Colonic mucosa (tissue), 4 donors: Measurements from ENCODE around the gene VWA1. TPM values are rescaled to one million over a fixed set of nuclear protein-coding genes. Genes with fewer than 3 reads are reported as not detected.

Experiments used
- DNase-seq: peaks from one replicate; pipeline ENCODE4 v3.0.0-alpha.2; 2020
- H3K27ac ChIP-seq: fragments of 200-600 bp; one replicate; pipeline ENCODE4 v1.8.0; 2021
- H3K27me3 ChIP-seq: fragments of 200-600 bp; one replicate; pipeline ENCODE4 v1.8.0; 2021
- H3K36me3 ChIP-seq: fragments of 200-600 bp; one replicate; pipeline ENCODE4 v1.8.0; 2021
- H3K4me1 ChIP-seq: fragments of 200-600 bp; one replicate; pipeline ENCODE4 v1.8.0; 2021; ENCODE audit warnings: mild to moderate bottlenecking
- H3K4me3 ChIP-seq: fragments of 200-600 bp; one replicate; pipeline ENCODE4 v1.8.0; 2021
- H3K9ac ChIP-seq, 2 donors: one replicate each; pipeline ENCODE4 v1.7.0; 2013; ENCODE audit warnings: control low read depth in 2 of 2, low read depth in 2 of 2, low read length in 2 of 2
- H3K9me3 ChIP-seq: fragments of 200-600 bp; one replicate; pipeline ENCODE4 v1.8.0; 2021
- intact Hi-C: fragments of 100-400 bp; cut with DNase I; formaldehyde crosslinking; loops from one replicate; pipeline ENCODE4 v1.14.1; 2022
- total RNA-seq, 2 donors: library from RNA; stranded (reverse); fragmentation: NEBNext Ultra II Directional in 1 of 2; extraction: Animal tissue kit (Norgen Biotek cat#: 25700) in 1 of 2; gene quantifications; one replicate each; pipeline ENCODE4 v1.2.1, GENCODE V29; 2021
- TF ChIP-seq, protein P1 (sequence below): fragments of 200-600 bp; IDR thresholded peaks from one replicate; pipeline ENCODE4 v1.8.0; 2022; ENCODE audit warnings: antibody characterized with exemption, mild to moderate bottlenecking
- donor health status: healthy.
- donor health status: DM: no; HTN: no; CAD: no.
- donor health status: DM: no; HTN: no; CAD: no.

The VWA1 gene
- total RNA-seq, 2 donors from 2014 or later, result 43.5 to 74.0 TPM

DNA sequence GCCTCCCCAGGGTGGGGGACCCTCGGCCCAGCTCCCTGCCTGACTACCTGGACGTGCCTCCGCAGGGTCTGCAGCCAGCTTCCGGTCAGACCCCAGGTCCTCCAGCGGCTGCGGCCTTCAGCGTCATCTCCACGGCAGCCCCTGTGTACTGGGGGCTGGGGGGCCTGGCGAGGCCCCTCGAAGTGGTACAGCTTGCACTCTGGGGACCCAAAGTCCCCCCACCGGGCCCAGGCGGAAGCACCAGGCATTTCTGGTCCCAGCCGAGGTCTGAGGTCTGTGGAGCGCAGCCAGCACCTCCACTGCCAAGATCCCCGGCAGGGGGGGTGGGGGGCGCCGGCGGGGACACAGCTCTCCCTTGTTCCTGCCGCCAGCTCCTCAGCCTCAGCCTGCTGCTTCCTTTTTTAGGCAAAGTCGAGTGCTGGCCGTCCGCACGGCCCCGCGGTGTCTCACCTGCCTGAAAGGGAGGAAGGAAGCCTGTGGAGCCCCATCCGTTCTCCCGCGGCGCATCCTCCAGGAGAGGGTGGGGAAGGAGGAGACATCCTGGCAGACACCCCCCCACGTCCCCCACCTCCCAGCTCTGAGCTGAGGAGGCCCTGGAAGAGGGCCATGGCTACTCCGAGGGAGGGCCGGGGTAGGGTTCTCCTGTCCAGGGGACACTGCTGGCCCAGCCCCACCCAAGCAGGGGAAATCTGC lies 1.2 kb upstream of the VWA1 start:
- Histone ChIP-seq H3K9ac (peak overlapping the region; percentile 64 to 84), H3K4me3 (no peak overlapping the region), H3K27ac (peak overlapping the region; percentile 96), H3K9me3 (no peaks in the 10 kb centered on the region), H3K27me3 (peaks cover 4% of the 10 kb centered on the region), H3K4me1 (peaks cover 40% of the 10 kb centered on the region), H3K36me3 (no peaks in the 10 kb centered on the region)
- peak; percentile 40 for DNase-seq
- TF ChIP-seq, protein P1, sequence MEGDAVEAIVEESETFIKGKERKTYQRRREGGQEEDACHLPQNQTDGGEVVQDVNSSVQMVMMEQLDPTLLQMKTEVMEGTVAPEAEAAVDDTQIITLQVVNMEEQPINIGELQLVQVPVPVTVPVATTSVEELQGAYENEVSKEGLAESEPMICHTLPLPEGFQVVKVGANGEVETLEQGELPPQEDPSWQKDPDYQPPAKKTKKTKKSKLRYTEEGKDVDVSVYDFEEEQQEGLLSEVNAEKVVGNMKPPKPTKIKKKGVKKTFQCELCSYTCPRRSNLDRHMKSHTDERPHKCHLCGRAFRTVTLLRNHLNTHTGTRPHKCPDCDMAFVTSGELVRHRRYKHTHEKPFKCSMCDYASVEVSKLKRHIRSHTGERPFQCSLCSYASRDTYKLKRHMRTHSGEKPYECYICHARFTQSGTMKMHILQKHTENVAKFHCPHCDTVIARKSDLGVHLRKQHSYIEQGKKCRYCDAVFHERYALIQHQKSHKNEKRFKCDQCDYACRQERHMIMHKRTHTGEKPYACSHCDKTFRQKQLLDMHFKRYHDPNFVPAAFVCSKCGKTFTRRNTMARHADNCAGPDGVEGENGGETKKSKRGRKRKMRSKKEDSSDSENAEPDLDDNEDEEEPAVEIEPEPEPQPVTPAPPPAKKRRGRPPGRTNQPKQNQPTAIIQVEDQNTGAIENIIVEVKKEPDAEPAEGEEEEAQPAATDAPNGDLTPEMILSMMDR, result no peak
- intact Hi-C loops, result no loop called here

DNA sequence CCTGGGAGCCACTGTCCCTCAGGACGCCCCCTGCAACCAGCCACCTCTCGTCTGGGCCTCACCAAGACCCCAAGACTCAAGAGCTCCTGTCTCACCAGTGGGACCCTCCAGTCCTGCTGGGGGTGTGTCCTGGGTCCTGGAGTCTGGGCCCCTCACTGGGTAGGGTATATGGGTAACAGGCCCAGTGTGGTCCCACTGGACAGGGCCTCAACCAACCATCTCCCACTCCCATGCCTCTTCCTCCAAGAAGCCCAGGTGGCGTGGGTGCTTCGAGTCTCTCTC lies 725 bp upstream of the VWA1 start:
- H3K27ac ChIP-seq, result peak overlapping the region; percentile 96
- TF ChIP-seq, protein P1, result no peak
- H3K9me3 ChIP-seq, result no peaks in the 10 kb centered on the region
- intact Hi-C loops, result no loop called here
- no peaks in the 10 kb centered on the region for H3K36me3 ChIP-seq
- peaks cover 40% of the 10 kb centered on the region for H3K4me1 ChIP-seq
- peak overlapping the region; percentile 4 to 21 for H3K9ac ChIP-seq
- DNase-seq, result no peak
- H3K27me3 ChIP-seq, result peaks cover 4% of the 10 kb centered on the region
- H3K4me3 ChIP-seq, result no peak overlapping the region

DNA sequence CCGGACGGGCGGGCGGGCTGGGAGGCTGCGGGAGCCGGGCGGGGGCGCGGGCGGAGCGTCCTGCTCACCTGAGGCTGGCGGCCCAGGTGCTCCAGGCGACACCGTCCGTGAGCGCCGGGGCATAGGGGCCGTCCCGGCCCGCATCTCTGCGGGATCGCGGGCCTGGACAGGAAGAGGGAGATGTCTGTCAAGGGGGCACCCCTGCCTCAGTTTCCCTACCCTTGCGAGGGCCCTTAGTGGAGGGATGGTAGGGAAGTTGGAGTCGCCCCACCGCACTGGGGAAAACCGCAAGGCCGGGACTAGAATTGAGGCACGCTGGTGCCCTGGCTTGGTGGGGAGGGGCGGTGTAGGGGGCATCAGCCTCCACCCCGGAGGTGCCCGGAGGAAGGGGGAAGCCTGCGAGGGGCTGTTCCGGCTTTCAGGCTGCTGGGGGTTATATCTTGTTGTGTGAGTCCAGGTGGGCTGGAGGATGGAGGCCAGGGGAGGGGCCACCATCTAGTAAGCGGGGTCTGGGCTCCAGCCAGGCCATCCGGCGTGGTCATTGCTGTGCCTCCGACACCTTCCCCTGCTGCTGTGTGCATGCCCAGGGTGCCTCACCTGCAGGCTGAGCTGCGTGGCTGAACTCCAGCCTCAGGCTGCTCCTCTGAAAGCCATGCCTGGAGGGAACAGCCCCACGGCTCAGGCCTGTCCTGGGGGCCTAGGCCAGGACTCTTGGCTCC lies 580 bp downstream of the VWA1 start:
- intact Hi-C loops, result no loop called here
- H3K27me3 ChIP-seq, result peaks cover 4% of the 10 kb centered on the region
- peaks cover 44% of the 10 kb centered on the region for H3K4me1 ChIP-seq
- TF ChIP-seq, protein P1, result no peak
- H3K36me3 ChIP-seq, result no peaks in the 10 kb centered on the region
- H3K4me3 ChIP-seq, result peak overlapping the region; percentile 62
- DNase-seq, result peak; percentile 30
- peak overlapping the region; percentile 96 for H3K27ac ChIP-seq
- no peaks in the 10 kb centered on the region for H3K9me3 ChIP-seq
- H3K9ac ChIP-seq, result peak overlapping the region; percentile 63 to 73

DNA sequence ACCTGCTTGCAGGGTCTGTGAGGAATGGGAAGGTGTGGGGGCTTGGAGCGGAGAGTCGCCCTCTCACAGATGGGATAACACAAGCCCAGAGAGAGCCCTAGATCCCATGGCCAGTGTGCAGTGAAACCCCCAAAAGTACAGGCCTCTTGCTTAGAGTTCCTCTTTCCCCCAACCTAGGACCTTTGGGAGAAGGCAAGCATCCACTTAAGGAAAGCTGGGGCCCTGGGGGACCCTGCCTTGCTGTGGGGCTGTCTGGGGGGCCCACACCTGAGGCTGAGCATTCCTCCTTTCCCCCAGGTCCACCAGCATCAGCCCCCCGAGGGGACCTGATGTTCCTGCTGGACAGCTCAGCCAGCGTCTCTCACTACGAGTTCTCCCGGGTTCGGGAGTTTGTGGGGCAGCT lies 1.1 kb downstream of the VWA1 start:
- H3K36me3 ChIP-seq, result no peaks in the 10 kb centered on the region
- no peak overlapping the region for H3K27ac ChIP-seq
- H3K4me1 ChIP-seq, result peaks cover 44% of the 10 kb centered on the region
- no peak for DNase-seq
- TF ChIP-seq, protein P1, result no peak
- H3K9ac ChIP-seq, result peak overlapping the region; percentile 63 to 73
- peaks cover 4% of the 10 kb centered on the region for H3K27me3 ChIP-seq
- H3K9me3 ChIP-seq, result no peaks in the 10 kb centered on the region
- intact Hi-C loops, result no loop called here
- H3K4me3 ChIP-seq, result peak overlapping the region; percentile 62

DNA sequence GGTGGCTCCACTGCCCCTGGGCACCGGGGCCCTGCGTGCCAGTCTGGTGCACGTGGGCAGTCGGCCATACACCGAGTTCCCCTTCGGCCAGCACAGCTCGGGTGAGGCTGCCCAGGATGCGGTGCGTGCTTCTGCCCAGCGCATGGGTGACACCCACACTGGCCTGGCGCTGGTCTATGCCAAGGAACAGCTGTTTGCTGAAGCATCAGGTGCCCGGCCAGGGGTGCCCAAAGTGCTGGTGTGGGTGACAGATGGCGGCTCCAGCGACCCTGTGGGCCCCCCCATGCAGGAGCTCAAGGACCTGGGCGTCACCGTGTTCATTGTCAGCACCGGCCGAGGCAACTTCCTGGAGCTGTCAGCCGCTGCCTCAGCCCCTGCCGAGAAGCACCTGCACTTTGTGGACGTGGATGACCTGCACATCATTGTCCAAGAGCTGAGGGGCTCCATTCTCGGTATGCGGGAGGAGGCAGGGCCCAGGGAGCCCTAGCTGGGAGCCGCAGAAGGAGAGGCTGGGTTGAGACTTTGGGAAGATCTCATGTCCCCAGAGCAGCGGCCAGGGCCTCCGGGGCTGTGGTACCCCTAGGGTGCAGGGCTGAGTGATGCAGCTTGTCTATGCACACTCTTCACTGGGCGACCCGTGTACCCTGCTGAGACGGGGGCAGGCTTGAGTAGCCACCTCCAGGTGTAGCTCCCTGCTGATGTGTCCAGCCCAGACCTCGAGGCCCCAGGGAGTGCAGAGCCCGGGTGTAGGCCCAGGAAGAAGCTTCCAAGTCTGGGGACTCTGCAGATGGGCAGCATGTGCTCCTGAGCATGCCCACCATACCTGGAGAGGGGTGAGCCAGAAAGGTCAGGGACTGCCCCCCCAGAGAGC lies 1.8 kb downstream of the VWA1 start:
- H3K9ac ChIP-seq, result peak overlapping the region; percentile 47 to 55
- H3K36me3 ChIP-seq, result no peaks in the 10 kb centered on the region
- TF ChIP-seq, protein P1, result no peak
- no peaks in the 10 kb centered on the region for H3K9me3 ChIP-seq
- peak overlapping the region; percentile 25 for H3K27ac ChIP-seq
- peak overlapping the region; percentile 62 for H3K4me3 ChIP-seq
- DNase-seq, result no peak
- peaks cover 41% of the 10 kb centered on the region for H3K4me1 ChIP-seq
- intact Hi-C loops, result no loop called here
- H3K27me3 ChIP-seq, result peaks cover 4% of the 10 kb centered on the region
